SK-N-SH (cell line): ENCODE measurements around the gene PIF1. TPM values are rescaled to one million over a fixed set of nuclear protein-coding genes. Genes with fewer than 3 reads are reported as not detected.

Source experiments
- CTCF ChIA-PET: fragments of 300-600, 350-600 bp; formaldehyde crosslinking; extraction: SDS; loops from one replicate; lab custom pipeline; 2021; lab: Yijun Ruan, JAX
- POLR2A ChIA-PET: fragments of 350-600 bp; sonication (Branson Sonifier 250); formaldehyde crosslinking; extraction: SDS; loops from one replicate; lab custom pipeline; 2020; ENCODE audit warnings: antibody characterized with exemption, inconsistent platforms; lab: Yijun Ruan, JAX
- DNase-seq: peaks from one replicate; pipeline ENCODE4 v3.0.0; 2012
- H2AFZ ChIP-seq: fragments of 200-600 bp; sonication (generic); 2 replicates; pipeline ENCODE4 v1.8.1; 2016; ENCODE audit warnings: antibody characterized with exemption, mild to moderate bottlenecking, low read depth
- H3F3A ChIP-seq: fragments of 200-600 bp; sonication (generic); replicated peaks from 2 replicates; pipeline ENCODE3; 2016; ENCODE audit warnings: antibody characterized with exemption, mild to moderate bottlenecking; ENCODE audit not compliant: insufficient read depth
- H3K27ac ChIP-seq, 2 experiments: fragments of 200-500 bp in 1 of 2; fragments of 200-600 bp in 1 of 2; sonication (Bioruptor generic) in 1 of 2; sonication (generic), shearing (Covaris generic) in 1 of 2; 2 replicates each; pipeline versions ENCODE4 v1.5.1 to v1.6.1; 2014 to 2016; ENCODE audit warnings: low read depth in 2 of 2, inconsistent platforms in 1 of 2, low read length in 1 of 2, mild to moderate bottlenecking in 1 of 2, mixed read lengths in 1 of 2
- H3K27me3 ChIP-seq: fragments of 200-600 bp; sonication (generic), shearing (Covaris generic); 2 replicates; pipeline ENCODE4 v1.6.1; 2016; ENCODE audit warnings: mixed run types; ENCODE audit not compliant: insufficient read depth
- H3K36me3 ChIP-seq, 2 experiments: fragments of 200-500 bp in 1 of 2; fragments of 200-600 bp in 1 of 2; sonication (Bioruptor generic) in 1 of 2; sonication (generic) in 1 of 2; replicated peaks in 1 of 2; 2 replicates each; pipeline versions ENCODE3 to v1.5.1; 2014 to 2016; ENCODE audit warnings: low read length in 1 of 2, mild to moderate bottlenecking in 1 of 2; ENCODE audit not compliant: insufficient read depth in 2 of 2, control insufficient read depth in 1 of 2
- H3K4me1 ChIP-seq, 2 experiments: fragments of 200-500 bp in 1 of 2; fragments of 200-600 bp in 1 of 2; sonication (Bioruptor generic) in 1 of 2; sonication (generic), shearing (Covaris generic) in 1 of 2; 2 replicates each; pipeline versions ENCODE4 v1.5.1 to v1.6.1; 2014 to 2016; ENCODE audit warnings: low read depth in 1 of 2, low read length in 1 of 2, mixed run types in 1 of 2; ENCODE audit not compliant: insufficient read depth in 2 of 2, control insufficient read depth in 1 of 2
- H3K4me2 ChIP-seq: fragments of 200-600 bp; sonication (generic), shearing (Covaris generic); 2 replicates; pipeline ENCODE4 v1.6.1; 2017; ENCODE audit warnings: mixed run types
- H3K4me3 ChIP-seq, 2 experiments: fragments of 200-500 bp in 1 of 2; fragments of 200-600 bp in 1 of 2; sonication (Bioruptor generic) in 1 of 2; sonication (generic), shearing (Covaris generic) in 1 of 2; 2 replicates each; pipeline versions ENCODE4 v1.5.1 to v1.8.1; 2014 to 2016; ENCODE audit warnings: low read depth in 2 of 2, inconsistent platforms in 1 of 2, low read length in 1 of 2, mild to moderate bottlenecking in 1 of 2, mixed read lengths in 1 of 2, moderate library complexity in 1 of 2
- H3K79me2 ChIP-seq: fragments of 200-600 bp; sonication (generic); 2 replicates; pipeline ENCODE4 v1.8.1; 2017; ENCODE audit warnings: mild to moderate bottlenecking; ENCODE audit not compliant: insufficient read depth
- H3K9ac ChIP-seq: fragments of 200-600 bp; sonication (generic); 2 replicates; pipeline ENCODE4 v1.6.1; 2017; ENCODE audit warnings: mixed run types
- H3K9me2 ChIP-seq: fragments of 200-600 bp; sonication (generic); 2 replicates; pipeline ENCODE4 v1.6.1; 2017; ENCODE audit warnings: mixed run types
- H3K9me3 ChIP-seq: fragments of 200-600 bp; sonication (generic); 2 replicates; pipeline ENCODE4 v1.6.1; 2017; ENCODE audit warnings: mixed run types, mild to moderate bottlenecking, moderate library complexity
- H4K20me1 ChIP-seq: fragments of 200-600 bp; sonication (generic); 2 replicates; pipeline ENCODE4 v1.6.1; 2017; ENCODE audit warnings: mild to moderate bottlenecking, mixed run types; ENCODE audit not compliant: insufficient read depth
- CHD2 ChIP-seq: fragments of 150-350 bp; IDR thresholded peaks from 2 replicates; pipeline ENCODE4 v1.6.1; 2018; ENCODE audit warnings: low read length; ENCODE audit not compliant: partially characterized antibody
- EZH2phosphoT487 ChIP-seq: fragments of 200-600 bp; sonication (generic); IDR thresholded peaks from 2 replicates; pipeline ENCODE4 v1.6.1; 2017; ENCODE audit warnings: low read depth, mixed run types, mild to moderate bottlenecking, antibody characterized with exemption, moderate library complexity, borderline replicate concordance
- FOSL2 ChIP-seq: IDR thresholded peaks from 2 replicates; pipeline ENCODE4 v1.4.0; 2012; ENCODE audit warnings: low read depth, mild to moderate bottlenecking, moderate library complexity, borderline replicate concordance
- FOXM1 ChIP-seq: IDR thresholded peaks from 2 replicates; pipeline ENCODE4 v1.4.0; 2012; ENCODE audit warnings: low read depth, mild to moderate bottlenecking
- GATA2 ChIP-seq: sonication (generic); formaldehyde crosslinking; IDR thresholded peaks from 2 replicates; pipeline ENCODE4 v1.5.0; 2020; ENCODE audit warnings: mild to moderate bottlenecking, missing genetic modification reagents
- JUND ChIP-seq: IDR thresholded peaks from 2 replicates; pipeline ENCODE4 v1.4.0; 2012
- MXI1 ChIP-seq: IDR thresholded peaks from 2 replicates; pipeline ENCODE4 v1.6.1; 2012; ENCODE audit warnings: mild to moderate bottlenecking, low read depth, low read length, improper control_type of control experiment
- NFIC ChIP-seq: IDR thresholded peaks from 2 replicates; pipeline ENCODE4 v1.4.0; 2012; ENCODE audit warnings: borderline replicate concordance
- NRF1 ChIP-seq: IDR thresholded peaks from 2 replicates; pipeline ENCODE4 v1.6.1; 2012; ENCODE audit warnings: low read depth, mild to moderate bottlenecking, low read length
- POLR2AphosphoS5 ChIP-seq: IDR thresholded peaks from 2 replicates; pipeline ENCODE4 v1.6.1; 2012; ENCODE audit warnings: low read depth, low read length
- RFX5 ChIP-seq: IDR thresholded peaks from 2 replicates; pipeline ENCODE4 v1.6.1; 2012; ENCODE audit warnings: mild to moderate bottlenecking, improper control_type of control experiment, low read length
- SMC3 ChIP-seq: IDR thresholded peaks from 2 replicates; pipeline ENCODE4 v1.6.1; 2012; ENCODE audit warnings: low read depth, low read length, improper control_type of control experiment
- TAF1 ChIP-seq: IDR thresholded peaks from 2 replicates; pipeline ENCODE4 v1.6.1; 2012; ENCODE audit warnings: low read depth, mild to moderate bottlenecking, low read length, moderate library complexity, borderline replicate concordance
- TCF12 ChIP-seq: IDR thresholded peaks from 2 replicates; pipeline ENCODE4 v1.4.0; 2012
- TEAD4 ChIP-seq: IDR thresholded peaks from 2 replicates; pipeline ENCODE4 v1.4.0; 2012; ENCODE audit warnings: mild to moderate bottlenecking, borderline replicate concordance; ENCODE audit not compliant: insufficient read depth
- WGBS: methylation state at CpG from one replicate; pipeline ENCODE4 v1.1.6; 2017; ENCODE audit warnings: low lambda C conversion rate; 5-methylcytosine and 5-hydroxymethylcytosine counted together
- polyA plus RNA-seq, 3 experiments: library from polyadenylated mRNA; depleted of rRNA; stranded (reverse); fragments of >200 nt; gene quantifications; 2 replicates each; pipeline ENCODE4 v1.2.3, GENCODE V29; 2012
- TF ChIP-seq, protein P1 (sequence below): IDR thresholded peaks from 2 replicates; pipeline ENCODE4 v1.6.1; 2012; ENCODE audit warnings: mild to moderate bottlenecking, low read depth, low read length, moderate library complexity
- TF ChIP-seq, protein P2 (sequence below): IDR thresholded peaks from 2 replicates; pipeline ENCODE4 v1.4.0; 2012; ENCODE audit warnings: low read depth, borderline replicate concordance
- TF ChIP-seq, protein P3 (sequence below): IDR thresholded peaks from 2 replicates; pipeline ENCODE4 v1.4.0; 2012; ENCODE audit warnings: low read depth
- TF ChIP-seq, protein P4 (sequence below): fragments of 150-350 bp; IDR thresholded peaks from 2 replicates; pipeline ENCODE4 v1.6.1; 2016; ENCODE audit warnings: mild to moderate bottlenecking, low read depth, low read length

The PIF1 gene
- polyA plus RNA-seq, 1 of the 3 experiments (the other 2 are of a cell fraction): 12.4 TPM

DNA sequence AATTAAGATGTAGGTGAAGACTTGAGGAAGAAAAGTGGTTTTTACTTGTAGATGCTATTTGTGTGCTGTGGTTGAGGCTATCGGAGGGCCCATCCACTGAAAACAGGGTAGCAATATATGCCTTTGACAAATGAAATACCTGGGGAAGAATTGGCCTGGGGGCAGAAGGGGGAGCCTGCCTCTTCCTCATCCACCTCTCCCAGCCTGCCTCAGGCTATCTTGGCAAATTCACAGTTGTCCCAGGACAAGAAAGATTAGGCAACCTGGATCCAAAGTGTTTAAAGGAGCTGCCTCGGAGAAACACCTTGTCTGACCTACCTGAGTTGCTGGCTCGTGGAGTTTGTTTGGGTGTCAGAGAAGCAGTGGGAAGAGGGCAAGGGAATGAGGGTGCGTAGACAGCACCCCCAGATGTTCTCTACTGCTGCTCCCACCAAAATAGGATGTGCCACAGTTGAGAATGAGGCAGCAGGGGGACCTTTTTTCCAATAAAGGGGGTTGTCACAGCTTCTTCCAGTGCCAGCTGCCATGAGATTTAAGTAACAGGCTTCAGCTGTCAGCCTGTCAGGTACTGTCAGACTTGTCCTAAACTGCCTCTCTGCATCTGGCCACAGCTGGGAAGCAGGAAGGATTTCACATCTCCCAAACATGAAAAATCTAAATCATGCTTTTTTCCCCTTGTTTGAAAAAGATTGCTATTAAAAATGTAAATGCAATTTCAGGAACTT lies 25.5 kb upstream of the PIF1 start:
- no peak for DNase-seq
- ChIA-PET CTCF (interaction anchor here (0.9 to 1.4 kb wide), 2 partner anchors 10 kb away, joined by 3 to 4 read pairs; no protein-coding TSS in a partner anchor), POLR2A (interaction anchor here (0.6 kb wide), 1 partner anchor 17 kb away, joined by 3 read pairs; no protein-coding TSS in a partner anchor)
- no peaks in the 10 kb centered on the region for H3K9me2 ChIP-seq
- H3K4me2 ChIP-seq: 0 out of 2 replicates have a peak overlapping the region, but pooled peaks have one; percentile 4
- H3K27ac ChIP-seq: peak overlapping the region in 1 of 2 experiments; percentile 53; a peak in 1 of 4 replicates
- H3K4me3 ChIP-seq: no peak overlapping the region
- no peaks in the 10 kb centered on the region for H3K9me3 ChIP-seq
- no peak overlapping the region for H3K9ac ChIP-seq
- H3F3A ChIP-seq: peaks cover 7% of the 10 kb centered on the region
- WGBS: 87% methylated on average over 4 of the region's 4 CpGs
- no peak overlapping the region for H2AFZ ChIP-seq
- peaks cover 19 to 22% of the 10 kb centered on the region in 2 experiments; a peak in 2 of 4 replicates for H3K4me1 ChIP-seq
- H3K27me3 ChIP-seq: no peaks in the 10 kb centered on the region
- H3K36me3 ChIP-seq: peaks cover 0 to 3% of the 10 kb centered on the region in 2 experiments
- H4K20me1 ChIP-seq: no peaks in the 10 kb centered on the region
- H3K79me2 ChIP-seq: peaks cover 44% of the 10 kb centered on the region
- TF ChIP-seq TCF12 (no peak), SMC3 (no peak), TAF1 (no peak), FOXM1 (no peak), POLR2AphosphoS5 (no peak), EZH2phosphoT487 (no peak), NFIC (no peak), CHD2 (no peak), GATA2 (CRISPR knock-in tag) (no peak), NRF1 (no peak), RFX5 (no peak), MXI1 (no peak), JUND (no peak), FOSL2 (no peak), TEAD4 (no peak)
- TF ChIP-seq, protein P1, sequence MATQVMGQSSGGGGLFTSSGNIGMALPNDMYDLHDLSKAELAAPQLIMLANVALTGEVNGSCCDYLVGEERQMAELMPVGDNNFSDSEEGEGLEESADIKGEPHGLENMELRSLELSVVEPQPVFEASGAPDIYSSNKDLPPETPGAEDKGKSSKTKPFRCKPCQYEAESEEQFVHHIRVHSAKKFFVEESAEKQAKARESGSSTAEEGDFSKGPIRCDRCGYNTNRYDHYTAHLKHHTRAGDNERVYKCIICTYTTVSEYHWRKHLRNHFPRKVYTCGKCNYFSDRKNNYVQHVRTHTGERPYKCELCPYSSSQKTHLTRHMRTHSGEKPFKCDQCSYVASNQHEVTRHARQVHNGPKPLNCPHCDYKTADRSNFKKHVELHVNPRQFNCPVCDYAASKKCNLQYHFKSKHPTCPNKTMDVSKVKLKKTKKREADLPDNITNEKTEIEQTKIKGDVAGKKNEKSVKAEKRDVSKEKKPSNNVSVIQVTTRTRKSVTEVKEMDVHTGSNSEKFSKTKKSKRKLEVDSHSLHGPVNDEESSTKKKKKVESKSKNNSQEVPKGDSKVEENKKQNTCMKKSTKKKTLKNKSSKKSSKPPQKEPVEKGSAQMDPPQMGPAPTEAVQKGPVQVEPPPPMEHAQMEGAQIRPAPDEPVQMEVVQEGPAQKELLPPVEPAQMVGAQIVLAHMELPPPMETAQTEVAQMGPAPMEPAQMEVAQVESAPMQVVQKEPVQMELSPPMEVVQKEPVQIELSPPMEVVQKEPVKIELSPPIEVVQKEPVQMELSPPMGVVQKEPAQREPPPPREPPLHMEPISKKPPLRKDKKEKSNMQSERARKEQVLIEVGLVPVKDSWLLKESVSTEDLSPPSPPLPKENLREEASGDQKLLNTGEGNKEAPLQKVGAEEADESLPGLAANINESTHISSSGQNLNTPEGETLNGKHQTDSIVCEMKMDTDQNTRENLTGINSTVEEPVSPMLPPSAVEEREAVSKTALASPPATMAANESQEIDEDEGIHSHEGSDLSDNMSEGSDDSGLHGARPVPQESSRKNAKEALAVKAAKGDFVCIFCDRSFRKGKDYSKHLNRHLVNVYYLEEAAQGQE: no peak
- TF ChIP-seq, protein P2, sequence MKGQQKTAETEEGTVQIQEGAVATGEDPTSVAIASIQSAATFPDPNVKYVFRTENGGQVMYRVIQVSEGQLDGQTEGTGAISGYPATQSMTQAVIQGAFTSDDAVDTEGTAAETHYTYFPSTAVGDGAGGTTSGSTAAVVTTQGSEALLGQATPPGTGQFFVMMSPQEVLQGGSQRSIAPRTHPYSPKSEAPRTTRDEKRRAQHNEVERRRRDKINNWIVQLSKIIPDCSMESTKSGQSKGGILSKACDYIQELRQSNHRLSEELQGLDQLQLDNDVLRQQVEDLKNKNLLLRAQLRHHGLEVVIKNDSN: no peak
- TF ChIP-seq, protein P3, sequence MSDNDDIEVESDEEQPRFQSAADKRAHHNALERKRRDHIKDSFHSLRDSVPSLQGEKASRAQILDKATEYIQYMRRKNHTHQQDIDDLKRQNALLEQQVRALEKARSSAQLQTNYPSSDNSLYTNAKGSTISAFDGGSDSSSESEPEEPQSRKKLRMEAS: no peak
- TF ChIP-seq, protein P4, sequence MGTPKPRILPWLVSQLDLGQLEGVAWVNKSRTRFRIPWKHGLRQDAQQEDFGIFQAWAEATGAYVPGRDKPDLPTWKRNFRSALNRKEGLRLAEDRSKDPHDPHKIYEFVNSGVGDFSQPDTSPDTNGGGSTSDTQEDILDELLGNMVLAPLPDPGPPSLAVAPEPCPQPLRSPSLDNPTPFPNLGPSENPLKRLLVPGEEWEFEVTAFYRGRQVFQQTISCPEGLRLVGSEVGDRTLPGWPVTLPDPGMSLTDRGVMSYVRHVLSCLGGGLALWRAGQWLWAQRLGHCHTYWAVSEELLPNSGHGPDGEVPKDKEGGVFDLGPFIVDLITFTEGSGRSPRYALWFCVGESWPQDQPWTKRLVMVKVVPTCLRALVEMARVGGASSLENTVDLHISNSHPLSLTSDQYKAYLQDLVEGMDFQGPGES: no peak
